Measurements from ENCODE around the gene ETNK2. TPM values are rescaled to one million over a fixed set of nuclear protein-coding genes. Genes with fewer than 3 reads are reported as not detected.

ETNK2 gene
- polyA plus RNA-seq, 2 of the 4 experiments (the other 2 are of a cell fraction), result 3.4 to 5.2 TPM

GRCh38 chr1:204128964-204129896 is 22.6 kb downstream of the ETNK2 start:
- TF ChIP-seq, protein P1, sequence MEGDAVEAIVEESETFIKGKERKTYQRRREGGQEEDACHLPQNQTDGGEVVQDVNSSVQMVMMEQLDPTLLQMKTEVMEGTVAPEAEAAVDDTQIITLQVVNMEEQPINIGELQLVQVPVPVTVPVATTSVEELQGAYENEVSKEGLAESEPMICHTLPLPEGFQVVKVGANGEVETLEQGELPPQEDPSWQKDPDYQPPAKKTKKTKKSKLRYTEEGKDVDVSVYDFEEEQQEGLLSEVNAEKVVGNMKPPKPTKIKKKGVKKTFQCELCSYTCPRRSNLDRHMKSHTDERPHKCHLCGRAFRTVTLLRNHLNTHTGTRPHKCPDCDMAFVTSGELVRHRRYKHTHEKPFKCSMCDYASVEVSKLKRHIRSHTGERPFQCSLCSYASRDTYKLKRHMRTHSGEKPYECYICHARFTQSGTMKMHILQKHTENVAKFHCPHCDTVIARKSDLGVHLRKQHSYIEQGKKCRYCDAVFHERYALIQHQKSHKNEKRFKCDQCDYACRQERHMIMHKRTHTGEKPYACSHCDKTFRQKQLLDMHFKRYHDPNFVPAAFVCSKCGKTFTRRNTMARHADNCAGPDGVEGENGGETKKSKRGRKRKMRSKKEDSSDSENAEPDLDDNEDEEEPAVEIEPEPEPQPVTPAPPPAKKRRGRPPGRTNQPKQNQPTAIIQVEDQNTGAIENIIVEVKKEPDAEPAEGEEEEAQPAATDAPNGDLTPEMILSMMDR (IDR thresholded peaks at IDR 0.05), result peak; percentile 90
- TF ChIP-seq ZFP36 (IDR thresholded peaks at IDR 0.05; ENCODE audit: borderline replicate concordance, partially characterized antibody), result no peak
- TF ChIP-seq SMC3 (IDR thresholded peaks at IDR 0.05), result peak; percentile 94
- no peak for TF ChIP-seq KDM5A (IDR thresholded peaks at IDR 0.05)
- TF ChIP-seq RAD21 (conservative IDR thresholded peaks at IDR 0.05 in 1 of 2, IDR thresholded peaks at IDR 0.05 in 1 of 2), result peak; percentile 83 to 93
- Histone ChIP-seq H3K4me1 (peaks cover 31% of the 10 kb centered on the region), H3K9me3 (no peaks in the 10 kb centered on the region), H3K27ac (peak overlapping the region; percentile 47 to 78; a peak in 5 of 6 replicates), H3K4me3 (peak overlapping the region; percentile 23; the same call in 2 of the 3 replicates), H3K4me2 (peak overlapping the region; percentile 75)
- ATAC-seq (peak; percentile 78 to 91), FAIRE-seq (no peak), DNase-seq (ENCODE audit: low read depth in 1 of 2, low spot score in 1 of 2) (peak; percentile 62 to 94)
- 33% methylated on average over 20 of the region's 29 CpGs for WGBS (ENCODE audit: missing lambda C conversion rate)
- ChIA-PET POLR2A (interaction anchor here (0.6 to 3.9 kb wide), 7 partner anchors 225 to 269 kb away, joined by 3 to 40 read pairs (median 4); partner anchors contain the start of gene SNRPE), CTCF (interaction anchor here (0.5 to 32.2 kb wide), 77 partner anchors 10 to 946 kb away, joined by 3 to 757 read pairs (median 4); partner anchors contain the start of genes ETNK2, SNRPE and SOX13)

GRCh38 chr1:204128464-204128963 is 23.3 kb downstream of the ETNK2 start:
- Histone ChIP-seq H3K4me3 (no peak overlapping the region), H3K4me2 (peak overlapping the region; percentile 75), H3K27ac (peak overlapping the region in 1 of 2 experiments; percentile 78; a peak in 3 of 6 replicates), H3K4me1 (peaks cover 31% of the 10 kb centered on the region), H3K9me3 (no peaks in the 10 kb centered on the region)
- POLR2A ChIA-PET, result interaction anchor here (1.0 to 3.9 kb wide), 4 partner anchors 256 to 266 kb away, joined by 3 to 40 read pairs (median 6); partner anchors contain the start of gene SNRPE
- 69% methylated on average over 4 of the region's 4 CpGs for WGBS (ENCODE audit: missing lambda C conversion rate)
- ATAC-seq (peak; percentile 14 to 15; a peak in 4 of 6 replicates), DNase-seq (ENCODE audit: low read depth in 1 of 2, low spot score in 1 of 2) (no peak), FAIRE-seq (no peak)
- TF ChIP-seq MAFK (IDR thresholded peaks at IDR 0.05; ENCODE audit: partially characterized antibody) (peak; percentile 77), RFX5 (IDR thresholded peaks at IDR 0.05) (no peak)
- CTCF ChIA-PET, result interaction anchor here (0.6 to 32.2 kb wide), 64 partner anchors 10 to 474 kb away, joined by 3 to 757 read pairs (median 4); partner anchors contain the start of genes ETNK2, SNRPE and SOX13

DNA sequence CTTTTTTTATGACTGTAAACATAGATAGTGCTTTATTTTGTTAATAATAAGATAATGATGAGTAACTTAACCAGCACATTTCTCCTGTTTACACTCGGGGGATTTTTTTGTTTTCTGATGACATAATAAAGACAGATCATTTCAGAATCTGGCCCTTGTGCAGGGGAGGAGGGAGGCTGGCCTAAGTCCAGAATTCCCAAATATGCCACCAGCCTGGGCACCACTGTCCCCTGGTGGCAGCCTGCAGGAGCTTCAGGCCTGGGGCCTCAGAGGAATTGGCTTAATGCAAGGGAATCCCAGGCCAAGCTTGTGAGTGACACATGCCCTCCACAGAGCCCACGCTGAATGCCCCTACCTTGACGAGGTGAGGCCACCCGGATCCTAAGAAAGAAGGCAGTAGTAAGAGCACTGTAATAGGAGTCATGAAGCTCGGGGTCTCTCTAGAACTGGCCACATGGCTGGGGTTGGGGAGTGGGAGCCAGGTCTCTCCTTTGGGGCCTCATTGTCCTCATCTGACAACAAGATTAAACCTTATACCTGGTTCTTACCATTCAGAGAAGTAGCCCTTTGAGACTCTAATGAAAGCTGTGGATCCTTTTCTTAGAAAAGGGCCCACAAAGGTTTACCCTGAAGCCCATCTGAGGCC is 24.1 kb downstream of the ETNK2 start:
- TF ChIP-seq SMC3 (IDR thresholded peaks at IDR 0.05) (peak; percentile 97), RAD21 (conservative IDR thresholded peaks at IDR 0.05 in 1 of 2, IDR thresholded peaks at IDR 0.05 in 1 of 2) (peak; percentile 94 to 97), GATA3 (IDR thresholded peaks at IDR 0.05; ENCODE audit: borderline replicate concordance) (0 out of 2 replicates have a peak, but pooled peaks have one; percentile 30), POLR2A (IDR thresholded peaks at IDR 0.05; ENCODE audit: low read length) (no peak), CEBPB (IDR thresholded peaks at IDR 0.05) (peak in 1 of 2 experiments; percentile 37; a peak in 1 of 4 replicates)
- TF ChIP-seq, protein P1 (IDR thresholded peaks at IDR 0.05), result peak; percentile 94
- TF ChIP-seq, protein P2, sequence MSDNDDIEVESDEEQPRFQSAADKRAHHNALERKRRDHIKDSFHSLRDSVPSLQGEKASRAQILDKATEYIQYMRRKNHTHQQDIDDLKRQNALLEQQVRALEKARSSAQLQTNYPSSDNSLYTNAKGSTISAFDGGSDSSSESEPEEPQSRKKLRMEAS (IDR thresholded peaks at IDR 0.05), result no peak
- peak; percentile 81 to 85 for DNase-seq (ENCODE audit: low read depth in 1 of 2, low spot score in 1 of 2)
- ChIA-PET POLR2A (interaction anchor here (1.1 to 3.9 kb wide), 3 partner anchors 55 to 264 kb away, joined by 3 to 40 read pairs (median 4); partner anchors contain the start of gene SOX13), CTCF (interaction anchor here (0.6 to 32.2 kb wide), 37 partner anchors 9 to 533 kb away, joined by 3 to 757 read pairs (median 6); partner anchors contain the start of genes ETNK2, SNRPE and SOX13)
- 2% methylated on average over 5 of the region's 5 CpGs for WGBS (ENCODE audit: missing lambda C conversion rate)
- no peaks in the 10 kb centered on the region for H3K9me3 ChIP-seq
- peak overlapping the region in 1 of 2 experiments; percentile 57; a peak in 3 of 6 replicates for H3K27ac ChIP-seq
- H3K4me3 ChIP-seq, result no peak overlapping the region
- peak; percentile 51 to 67 for ATAC-seq
- FAIRE-seq, result no peak
- peak overlapping the region; percentile 33; the same call in 1 of the 3 replicates for H3K4me2 ChIP-seq
- H3K4me1 ChIP-seq, result peaks cover 31% of the 10 kb centered on the region

Data from A549 (cell line).